Uterus (tissue), 4 donors: Measurements from ENCODE around the gene GNB5. TPM values are rescaled to one million over a fixed set of nuclear protein-coding genes. Genes with fewer than 3 reads are reported as not detected.
"Not testable (repeated sequence)": the region's sequence is repeated elsewhere in the genome, so short reads cannot be mapped to it uniquely, and the experiment has no call there.

ENCODE experiments used
- DNase-seq, 2 donors: peaks; one replicate each; pipeline ENCODE4 v3.0.0-alpha.2; 2019 to 2020
- H3K27ac ChIP-seq, 2 donors: fragments of 200-600 bp; sonication (generic); 1 replicate in 1 of 2; 2 replicates in 1 of 2; pipeline ENCODE4 v1.5.1; 2016 to 2018
- H3K27me3 ChIP-seq, 2 donors: fragments of 200-600 bp; sonication (generic); one replicate each; pipeline ENCODE4 v1.5.1; 2018 to 2019; ENCODE audit warnings: control low read depth in 1 of 2
- H3K36me3 ChIP-seq, 2 donors: fragments of 200-600 bp; sonication (generic); one replicate each; pipeline ENCODE4 v1.5.1; 2019; ENCODE audit warnings: control low read depth in 1 of 2
- H3K4me1 ChIP-seq, 2 donors: fragments of 200-600 bp; sonication (generic); one replicate each; pipeline ENCODE4 v1.5.1; 2018 to 2019; ENCODE audit warnings: control low read depth in 1 of 2
- H3K4me3 ChIP-seq, 2 donors: fragments of 200-600 bp; sonication (generic); 1 replicate in 1 of 2; 2 replicates in 1 of 2; pipeline ENCODE4 v1.5.1; 2018 to 2019; ENCODE audit warnings: mild to moderate bottlenecking in 1 of 2
- H3K9me3 ChIP-seq, 2 donors: fragments of 200-600 bp; sonication (generic); one replicate each; pipeline ENCODE4 v1.5.1; 2019; ENCODE audit warnings: control low read depth in 1 of 2
- CTCF ChIP-seq, 4 experiments: fragments of 200-600 bp in 2 of 4; fragments of 450-650 bp in 2 of 4; sonication (generic) in 2 of 4; IDR thresholded peaks; one replicate each; pipeline ENCODE4 v1.5.1; 2016 to 2019; ENCODE audit warnings: antibody characterized with exemption in 4 of 4, mild to moderate bottlenecking in 2 of 4, moderate library complexity in 1 of 4
- POLR2A ChIP-seq, 2 donors: fragments of 450-650 bp; IDR thresholded peaks; one replicate each; pipeline ENCODE4 v1.6.1; 2016; ENCODE audit warnings: antibody characterized with exemption in 2 of 2, mild to moderate bottlenecking in 1 of 2, moderate library complexity in 1 of 2
- intact Hi-C: fragments of 100-400 bp; cut with DNase I; formaldehyde crosslinking; loops from one replicate; pipeline ENCODE4 v1.15.1; 2023; ENCODE audit warnings: low total_unique reads
- total RNA-seq, 4 donors: library from RNA; depleted of rRNA in 3 of 4; stranded (reverse); fragments of >200 nt in 3 of 4; gene quantifications; one replicate each; pipeline versions ENCODE4 v1.1.0 to v1.2.4, GENCODE V29; 2014 to 2023
- donor health status: DM: yes; HTN: yes; CAD: no.

The GNB5 gene
- total RNA-seq, 4 donors from 2014 or later = 28.4 to 73.8 (median 48.8) TPM

DNA sequence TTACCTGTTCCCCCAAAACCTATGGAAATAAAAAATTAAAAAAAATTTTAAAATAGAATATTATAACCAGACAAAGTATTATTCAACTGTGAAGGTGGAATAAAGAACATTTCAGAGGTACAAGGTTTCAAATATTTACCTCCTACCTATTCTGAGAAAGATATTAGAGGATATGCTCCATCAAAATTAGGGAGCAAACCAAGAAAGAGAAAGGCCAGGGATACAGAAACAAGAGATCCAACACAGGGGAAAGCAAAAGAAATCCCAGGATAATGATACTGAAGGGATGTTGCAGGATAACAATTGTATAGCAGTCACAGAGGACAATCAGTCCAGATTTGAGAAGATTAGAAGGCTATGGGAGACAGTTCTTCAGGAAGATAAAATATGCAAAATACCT, 101.0 kb downstream of the GNB5 start:
- Histone ChIP-seq H3K27me3 (no peaks in the 10 kb centered on the region), H3K27ac (no peak overlapping the region), H3K4me3 (no peak overlapping the region), H3K4me1 (peaks cover 16% of the 10 kb centered on the region in 2 donors), H3K36me3 (no peaks in the 10 kb centered on the region), H3K9me3 (peaks cover 0 to 5% of the 10 kb centered on the region in 2 donors)
- intact Hi-C loops = no loop called here
- no peak for DNase-seq
- TF ChIP-seq POLR2A (IDR thresholded peaks at IDR 0.05) = no peak
- no peak for TF ChIP-seq CTCF (IDR thresholded peaks at IDR 0.05)

DNA sequence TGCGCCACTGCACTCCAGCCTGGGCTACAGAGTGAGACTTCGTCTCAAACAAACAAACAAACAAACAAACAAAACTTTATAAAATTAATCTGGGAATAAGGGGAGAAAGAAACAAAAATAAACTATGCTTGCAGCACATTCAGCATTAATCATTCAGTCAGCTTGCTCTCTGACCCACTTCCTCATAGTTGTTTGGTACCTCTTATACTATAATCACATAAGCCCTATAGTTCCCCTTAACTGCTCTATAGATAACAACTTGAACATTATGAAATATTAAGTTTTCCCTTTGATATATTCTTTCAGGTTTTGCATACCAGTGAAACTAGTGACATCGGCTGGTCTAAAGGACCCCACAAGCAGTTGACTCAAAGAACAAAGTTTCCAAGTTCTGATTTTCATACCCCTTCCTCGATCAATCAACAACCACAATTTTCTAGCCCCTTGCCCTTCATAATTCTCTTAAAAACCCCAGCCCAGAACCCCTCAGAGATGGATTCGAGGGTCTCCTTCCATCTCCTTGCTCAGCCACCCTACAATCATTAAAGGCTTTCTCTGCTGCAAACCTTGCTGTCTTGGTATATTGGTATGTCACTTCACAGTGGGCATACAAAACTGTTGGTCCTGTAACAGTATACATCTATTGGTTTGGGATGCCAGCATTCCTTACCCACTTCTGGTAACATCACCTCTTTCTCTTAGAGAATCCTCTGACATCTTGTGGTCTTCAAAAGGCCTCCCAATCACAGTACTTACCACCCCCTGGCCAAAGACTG, 105.0 kb downstream of the GNB5 start:
- intact Hi-C loops = no loop called here
- no peak for DNase-seq

DNA sequence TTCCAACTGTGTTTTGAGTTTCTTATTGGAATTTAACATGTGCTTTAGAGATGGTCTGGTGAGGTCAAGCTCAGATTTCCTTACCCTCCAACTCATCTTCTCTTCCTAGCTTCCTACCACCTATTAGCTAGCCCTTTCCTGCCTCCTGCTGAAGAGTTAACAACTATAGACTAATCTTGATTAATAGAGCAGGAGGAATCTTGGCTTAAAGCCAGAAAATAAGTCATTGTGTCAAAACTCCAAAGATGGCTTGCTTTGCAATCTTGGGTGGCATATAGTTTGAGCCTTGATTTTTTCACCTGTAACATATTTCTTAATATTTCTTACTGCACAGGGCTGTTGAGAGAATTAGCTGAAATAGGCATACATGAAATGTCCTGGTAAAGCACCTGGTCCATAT, 105.9 kb downstream of the GNB5 start:
- intact Hi-C loops = no loop called here

More for the DNA sequence above, 105.0 kb downstream of the GNB5 start:
- no peak overlapping the region for H3K27ac ChIP-seq
- peaks cover 0 to 5% of the 10 kb centered on the region in 2 donors for H3K9me3 ChIP-seq
- no peak overlapping the region for H3K4me3 ChIP-seq
- no peaks in the 10 kb centered on the region for H3K27me3 ChIP-seq
- no peak for TF ChIP-seq POLR2A (IDR thresholded peaks at IDR 0.05)
- TF ChIP-seq CTCF (IDR thresholded peaks at IDR 0.05) = no peak
- H3K36me3 ChIP-seq = no peaks in the 10 kb centered on the region
- no peaks in the 10 kb centered on the region for H3K4me1 ChIP-seq

GRCh38 chr15:52083603-52084002, 107.6 kb downstream of the GNB5 start:
- no peak for DNase-seq
- no peak for TF ChIP-seq CTCF (IDR thresholded peaks at IDR 0.05)
- no peak for TF ChIP-seq POLR2A (IDR thresholded peaks at IDR 0.05)
- no peak overlapping the region for H3K27ac ChIP-seq

More for the DNA sequence above, 105.9 kb downstream of the GNB5 start:
- no peak for TF ChIP-seq POLR2A (IDR thresholded peaks at IDR 0.05)
- TF ChIP-seq CTCF (IDR thresholded peaks at IDR 0.05) = no peak
- DNase-seq = no peak
- Histone ChIP-seq H3K27me3 (no peaks in the 10 kb centered on the region), H3K9me3 (peaks cover 0 to 3% of the 10 kb centered on the region in 2 donors), H3K4me1 (no peaks in the 10 kb centered on the region), H3K4me3 (no peak overlapping the region), H3K36me3 (no peaks in the 10 kb centered on the region), H3K27ac (no peak overlapping the region)

GRCh38 chr15:52083037-52083359, 108.2 kb downstream of the GNB5 start:
- H3K36me3 ChIP-seq, H3K9me3 ChIP-seq, H3K4me3 ChIP-seq, intact Hi-C loops, H3K27me3 ChIP-seq, H3K4me1 ChIP-seq, DNase-seq, H3K27ac ChIP-seq: not testable (repeated sequence)

More at GRCh38 chr15:52083603-52084002, 107.6 kb downstream of the GNB5 start:
- no peaks in the 10 kb centered on the region for H3K4me1 ChIP-seq
- no peak overlapping the region for H3K4me3 ChIP-seq
- no peaks in the 10 kb centered on the region for H3K36me3 ChIP-seq
- intact Hi-C loops = no loop called here
- H3K9me3 ChIP-seq = no peaks in the 10 kb centered on the region
- no peaks in the 10 kb centered on the region for H3K27me3 ChIP-seq
